PC-3 (cell line): ENCODE data around the gene FBXO38. TPM values are rescaled to one million over a fixed set of nuclear protein-coding genes. Genes with fewer than 3 reads are reported as not detected.

Experiments used
- ATAC-seq: fragments of 200-7000 bp; cut with Tn5 transposase; 2 replicates; pipeline ENCODE4 v1.9.1; 2020; ENCODE audit warnings: mild to moderate bottlenecking, moderate library complexity
- BruUV-seq: library from RNA; stranded (reverse); fragments of 400-500 nt; replicated peaks from 2 replicates; lab custom pipeline; 2021; lab: Mats Ljungman, UMichigan
- CTCF ChIA-PET: fragments of 300-600 bp; sonication (Branson Sonifier 250); formaldehyde crosslinking; loops from one replicate; lab custom pipeline; 2022; ENCODE audit warnings: antibody characterized with exemption; lab: Charles Lee
- POLR2A ChIA-PET: fragments of 300-600 bp; sonication (Branson Sonifier 250); formaldehyde crosslinking; loops from one replicate; lab custom pipeline; 2022; ENCODE audit warnings: antibody characterized with exemption; ENCODE audit not compliant: unreplicated experiment; lab: Charles Lee
- DNase-seq: peaks from one replicate; pipeline ENCODE4 v3.0.0-alpha.2; 2015
- H2AFZ ChIP-seq: fragments of 300-600 bp; sonication (generic); 2 replicates; pipeline ENCODE4 v1.6.0; 2016; ENCODE audit warnings: antibody characterized with exemption, low read length
- H3F3A ChIP-seq: fragments of 300-600 bp; sonication (generic); one replicate; pipeline ENCODE4 v1.6.0; 2017; ENCODE audit warnings: antibody characterized with exemption, low read length, control low read depth, mild to moderate bottlenecking; ENCODE audit not compliant: unreplicated experiment
- H3K27ac ChIP-seq: fragments of 300-600 bp; sonication (generic); 2 replicates; pipeline ENCODE4 v1.5.1; 2016; ENCODE audit warnings: mild to moderate bottlenecking, low read length
- H3K27me3 ChIP-seq: fragments of 300-600 bp; sonication (generic); 2 replicates; pipeline ENCODE4 v1.6.1; 2016; ENCODE audit warnings: low read length, mixed read lengths
- H3K36me3 ChIP-seq: fragments of 300-600 bp; sonication (generic); 2 replicates; pipeline ENCODE4 v1.6.1; 2016; ENCODE audit warnings: low read depth, mixed run types, low read length, mixed read lengths
- H3K4me1 ChIP-seq: fragments of 300-600 bp; sonication (generic); 2 replicates; pipeline ENCODE4 v1.5.1; 2016; ENCODE audit warnings: low read length; ENCODE audit not compliant: insufficient read depth
- H3K4me2 ChIP-seq: fragments of 300-600 bp; sonication (generic); 2 replicates; pipeline ENCODE4 v1.6.0; 2016; ENCODE audit warnings: low read length
- H3K4me3 ChIP-seq: fragments of 300-600 bp; sonication (generic); 2 replicates; pipeline ENCODE4 v1.5.1; 2016; ENCODE audit warnings: mild to moderate bottlenecking, low read length, mixed read lengths
- H3K79me2 ChIP-seq: fragments of 300-600 bp; sonication (generic); 2 replicates; pipeline ENCODE4 v1.6.1; 2017; ENCODE audit warnings: low read length, mixed read lengths
- H3K9ac ChIP-seq: fragments of 300-600 bp; sonication (generic); 2 replicates; pipeline ENCODE4 v1.6.0; 2016; ENCODE audit warnings: mild to moderate bottlenecking, low read length
- H3K9me2 ChIP-seq: fragments of 300-600 bp; sonication (generic); replicated peaks from 2 replicates; pipeline ENCODE4 v1.6.1; 2016; ENCODE audit warnings: mixed run types, low read length, mixed read lengths
- H3K9me3 ChIP-seq: fragments of 300-600 bp; sonication (generic); 2 replicates; pipeline ENCODE4 v1.6.1; 2016; ENCODE audit warnings: low read length, mixed read lengths
- H4K20me1 ChIP-seq: fragments of 300-600 bp; sonication (generic); 2 replicates; pipeline ENCODE4 v1.6.1; 2016; ENCODE audit warnings: low read length, mixed read lengths
- EZH2 ChIP-seq: fragments of 300-600 bp; sonication (generic); IDR thresholded peaks from one replicate; pipeline ENCODE4 v1.6.1; 2017; ENCODE audit warnings: antibody characterized with exemption, mild to moderate bottlenecking, low read length; ENCODE audit not compliant: unreplicated experiment
- EZH2phosphoT487 ChIP-seq: fragments of 300-600 bp; sonication (generic); IDR thresholded peaks from 2 replicates; pipeline ENCODE4 v1.6.1; 2018; ENCODE audit warnings: mild to moderate bottlenecking, antibody characterized with exemption, low read length, borderline replicate concordance
- intact Hi-C: fragments of 100-400 bp; cut with micrococcal nuclease; formaldehyde crosslinking; loops from 2 replicates; pipeline ENCODE4 v1.9.0; 2023
- total RNA-seq: library from RNA; depleted of rRNA; stranded (reverse); fragments of >200 nt; gene quantifications from 2 replicates; pipeline ENCODE4 v1.2.3, GENCODE V29; 2014
- TF ChIP-seq, protein P1 (sequence below): fragments of 300-600 bp; sonication (generic); conservative IDR thresholded peaks from 2 replicates; pipeline ENCODE4 v1.5.1; 2017; ENCODE audit warnings: antibody characterized with exemption, low read depth, mild to moderate bottlenecking, low read length

The FBXO38 gene
- total RNA-seq, 1 experiment from 2014 or later, result 42.7 TPM

DNA sequence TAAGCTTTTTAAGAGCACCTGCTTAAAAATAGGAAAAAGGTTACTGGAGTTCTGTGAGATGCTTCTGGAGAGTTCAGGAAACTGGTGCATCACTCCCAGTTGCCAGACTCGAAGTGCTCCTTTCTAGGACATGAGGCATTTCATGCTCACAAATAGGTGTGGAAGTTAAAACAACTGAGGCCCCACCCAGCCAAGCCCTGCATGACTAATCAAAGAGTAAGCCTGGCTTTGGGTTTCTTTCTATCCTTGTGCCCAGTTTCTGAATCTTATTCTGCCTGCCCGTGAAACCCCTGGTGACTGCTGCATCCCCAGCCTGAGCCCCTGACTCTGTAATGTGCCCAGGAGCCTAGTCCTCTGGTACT lies 40.7 kb upstream of the FBXO38 start:
- ATAC-seq (peak; percentile 92), DNase-seq (peak; percentile 97)
- Histone ChIP-seq H3K4me2 (peak overlapping the region; percentile 78), H3K4me1 (peaks cover 32% of the 10 kb centered on the region), H3K27ac (peak overlapping the region; percentile 93), H3K9ac (peak overlapping the region; percentile 72), H3K36me3 (no peaks in the 10 kb centered on the region), H4K20me1 (no peaks in the 10 kb centered on the region), H3F3A (peaks cover 4% of the 10 kb centered on the region), H3K79me2 (no peaks in the 10 kb centered on the region), H3K27me3 (no peaks in the 10 kb centered on the region), H2AFZ (peak overlapping the region; percentile 41), H3K4me3 (peak overlapping the region; percentile 41), H3K9me3 (no peaks in the 10 kb centered on the region), H3K9me2 (no peaks in the 10 kb centered on the region)
- BruUV-seq, result no TSS peak
- ChIA-PET POLR2A (interaction anchor here (0.6 kb wide), 1 partner anchor 126 kb away, joined by 4 read pairs; no protein-coding TSS in a partner anchor), CTCF (interaction anchor here (0.8 to 1.2 kb wide), 2 partner anchors 9 to 31 kb away, joined by 3 to 5 read pairs; no protein-coding TSS in a partner anchor)
- intact Hi-C loops, result no loop called here
- TF ChIP-seq EZH2, result no peak
- TF ChIP-seq EZH2phosphoT487, result no peak
- TF ChIP-seq, protein P1, sequence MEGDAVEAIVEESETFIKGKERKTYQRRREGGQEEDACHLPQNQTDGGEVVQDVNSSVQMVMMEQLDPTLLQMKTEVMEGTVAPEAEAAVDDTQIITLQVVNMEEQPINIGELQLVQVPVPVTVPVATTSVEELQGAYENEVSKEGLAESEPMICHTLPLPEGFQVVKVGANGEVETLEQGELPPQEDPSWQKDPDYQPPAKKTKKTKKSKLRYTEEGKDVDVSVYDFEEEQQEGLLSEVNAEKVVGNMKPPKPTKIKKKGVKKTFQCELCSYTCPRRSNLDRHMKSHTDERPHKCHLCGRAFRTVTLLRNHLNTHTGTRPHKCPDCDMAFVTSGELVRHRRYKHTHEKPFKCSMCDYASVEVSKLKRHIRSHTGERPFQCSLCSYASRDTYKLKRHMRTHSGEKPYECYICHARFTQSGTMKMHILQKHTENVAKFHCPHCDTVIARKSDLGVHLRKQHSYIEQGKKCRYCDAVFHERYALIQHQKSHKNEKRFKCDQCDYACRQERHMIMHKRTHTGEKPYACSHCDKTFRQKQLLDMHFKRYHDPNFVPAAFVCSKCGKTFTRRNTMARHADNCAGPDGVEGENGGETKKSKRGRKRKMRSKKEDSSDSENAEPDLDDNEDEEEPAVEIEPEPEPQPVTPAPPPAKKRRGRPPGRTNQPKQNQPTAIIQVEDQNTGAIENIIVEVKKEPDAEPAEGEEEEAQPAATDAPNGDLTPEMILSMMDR, result no peak

- peak overlapping the region; percentile 93 for H3K27ac ChIP-seq
- intact Hi-C loops, result no loop called here
- peak overlapping the region; percentile 41 for H3K4me3 ChIP-seq
- TF ChIP-seq, protein P1, result no peak
- TF ChIP-seq EZH2 (no peak), EZH2phosphoT487 (no peak)
- H2AFZ ChIP-seq, result peak overlapping the region; percentile 41
- DNase-seq (no peak), ATAC-seq (no peak)
- no peaks in the 10 kb centered on the region for H4K20me1 ChIP-seq
- no peaks in the 10 kb centered on the region for H3K9me3 ChIP-seq
- peaks cover 36% of the 10 kb centered on the region for H3K4me1 ChIP-seq
- no peaks in the 10 kb centered on the region for H3K36me3 ChIP-seq
- H3F3A ChIP-seq, result peaks cover 4% of the 10 kb centered on the region
- H3K27me3 ChIP-seq, result no peaks in the 10 kb centered on the region
- BruUV-seq, result TSS peak; percentile 98
- H3K9ac ChIP-seq, result peak overlapping the region; percentile 72
- ChIA-PET POLR2A (no interaction called here), CTCF (no interaction called here)
- H3K9me2 ChIP-seq, result no peaks in the 10 kb centered on the region
- no peaks in the 10 kb centered on the region for H3K79me2 ChIP-seq
- peak overlapping the region; percentile 78 for H3K4me2 ChIP-seq
Measured at GRCh38 chr5:148343603-148344487, 39.9 kb upstream of the FBXO38 start.

DNA sequence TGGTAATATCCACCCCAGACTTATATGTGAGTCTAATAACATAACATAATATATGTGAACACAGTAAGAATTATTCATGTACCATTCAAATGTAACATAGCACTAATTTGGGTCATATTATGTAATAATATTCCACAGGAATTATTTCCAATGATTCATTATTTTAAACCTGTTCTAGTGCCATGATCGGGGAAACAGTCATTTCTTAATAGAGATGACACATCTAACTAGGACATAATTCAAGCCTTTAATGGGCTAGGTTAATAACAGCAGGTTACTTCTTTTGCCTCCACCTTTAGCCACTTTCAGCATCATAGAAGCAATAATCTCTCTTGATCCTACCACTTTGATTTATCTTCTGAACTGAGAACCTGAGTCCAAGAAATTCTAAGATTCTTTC lies 36.1 kb upstream of the FBXO38 start:
- POLR2A ChIA-PET, result interaction anchor here (0.6 kb wide), 1 partner anchor 70 kb away, joined by 6 read pairs; no protein-coding TSS in a partner anchor
- H3K4me3 ChIP-seq, result no peak overlapping the region
- no peak overlapping the region for H3K4me2 ChIP-seq
- H3K36me3 ChIP-seq, result no peaks in the 10 kb centered on the region
- H4K20me1 ChIP-seq, result no peaks in the 10 kb centered on the region
- H3K27ac ChIP-seq, result no peak overlapping the region
- H3F3A ChIP-seq, result no peaks in the 10 kb centered on the region
- H3K79me2 ChIP-seq, result no peaks in the 10 kb centered on the region
- no peak overlapping the region for H3K9ac ChIP-seq
- BruUV-seq, result no TSS peak
- DNase-seq (peak; percentile 60), ATAC-seq (peak; percentile 30)
- H3K27me3 ChIP-seq, result no peaks in the 10 kb centered on the region
- CTCF ChIA-PET, result no interaction called here
- no peak overlapping the region for H2AFZ ChIP-seq
- TF ChIP-seq EZH2phosphoT487 (no peak), EZH2 (no peak)
- TF ChIP-seq, protein P1, result no peak
- no peaks in the 10 kb centered on the region; the same call in 1 of the 2 replicates for H3K9me2 ChIP-seq
- H3K9me3 ChIP-seq, result no peaks in the 10 kb centered on the region
- peaks cover 31% of the 10 kb centered on the region for H3K4me1 ChIP-seq
- intact Hi-C loops, result no loop called here
